22Rv1 (cell line): ENCODE data around the gene DSTN.

Experiments used
- H3K27ac ChIP-seq: fragments of 450-650 bp; 2 replicates; pipeline ENCODE4 v1.5.1; 2017
- CTCF ChIP-seq: fragments of 450-650 bp; IDR thresholded peaks from 2 replicates; pipeline ENCODE4 v1.5.1; 2017; ENCODE audit warnings: mild to moderate bottlenecking
- ZFX ChIP-seq: fragments of 450-650 bp; IDR thresholded peaks from 2 replicates; pipeline ENCODE4 v1.6.1; 2017; ENCODE audit warnings: antibody characterized with exemption, borderline replicate concordance

The DSTN gene

GRCh38 chr20:17579369-17580039, 9.6 kb downstream of the DSTN start:
- TF ChIP-seq CTCF (no peak), ZFX (no peak)
- no peak overlapping the region for H3K27ac ChIP-seq

GRCh38 chr20:17580895-17581294, 11.0 kb downstream of the DSTN start:
- TF ChIP-seq ZFX (no peak), CTCF (no peak)
- H3K27ac ChIP-seq, result no peak overlapping the region

- TF ChIP-seq ZFX, result no peak
- TF ChIP-seq CTCF, result no peak
- H3K27ac ChIP-seq, result no peak overlapping the region
Measured at GRCh38 chr20:17583126-17583525, 13.3 kb downstream of the DSTN start.

- no peak for TF ChIP-seq ZFX
- no peak overlapping the region for H3K27ac ChIP-seq
Measured at GRCh38 chr20:17584689-17585088, 14.8 kb downstream of the DSTN start.

- H3K27ac ChIP-seq, result no peak overlapping the region
- TF ChIP-seq CTCF (no peak), ZFX (no peak)
Measured at GRCh38 chr20:17586250-17586649, 16.4 kb downstream of the DSTN start.

GRCh38 chr20:17587148-17587547, 17.3 kb downstream of the DSTN start:
- no peak overlapping the region for H3K27ac ChIP-seq
- TF ChIP-seq CTCF (no peak), ZFX (no peak)

- H3K27ac ChIP-seq, result no peak overlapping the region
- no peak for TF ChIP-seq ZFX
- no peak for TF ChIP-seq CTCF
Measured at GRCh38 chr20:17587824-17588223, 17.9 kb downstream of the DSTN start.
